ENCODE results near the gene DCP1B.

DNA sequence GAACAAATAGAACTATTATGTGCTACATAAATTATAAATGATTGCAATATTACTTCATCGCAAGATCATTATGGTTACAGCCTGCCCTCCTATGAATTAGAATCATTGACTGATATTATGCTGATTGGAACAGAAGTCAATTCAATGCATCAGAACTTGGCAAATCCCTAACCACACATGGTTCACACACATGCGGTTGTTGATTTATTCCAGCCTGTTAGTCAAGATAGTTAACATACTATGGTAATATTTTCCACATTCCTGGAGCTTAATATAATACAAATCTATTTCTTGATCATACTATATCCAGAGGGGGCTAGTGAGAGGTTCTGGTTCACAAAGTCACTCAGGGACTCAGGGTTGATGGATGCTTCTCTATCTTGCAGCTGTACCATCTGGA is 38.8 kb upstream of the DCP1B start:
- TF ChIP-seq EP300 (conservative IDR thresholded peaks at IDR 0.05; ENCODE audit: poor library complexity, severe bottlenecking) (no peak), POLR2AphosphoS5 (IDR thresholded peaks at IDR 0.05) (no peak), EZH2 (IDR thresholded peaks at IDR 0.05; ENCODE audit: borderline replicate concordance, insufficient read depth, low read length, poor library complexity, severe bottlenecking) (no peak), SMC3 (conservative IDR thresholded peaks at IDR 0.05; ENCODE audit: poor library complexity) (no peak), TAF1 (IDR thresholded peaks at IDR 0.05; ENCODE audit: low read depth) (no peak), RAD21 (conservative IDR thresholded peaks at IDR 0.05) (no peak), MXI1 (conservative IDR thresholded peaks at IDR 0.05; ENCODE audit: poor library complexity, severe bottlenecking) (no peak)
- TF ChIP-seq, protein P1, sequence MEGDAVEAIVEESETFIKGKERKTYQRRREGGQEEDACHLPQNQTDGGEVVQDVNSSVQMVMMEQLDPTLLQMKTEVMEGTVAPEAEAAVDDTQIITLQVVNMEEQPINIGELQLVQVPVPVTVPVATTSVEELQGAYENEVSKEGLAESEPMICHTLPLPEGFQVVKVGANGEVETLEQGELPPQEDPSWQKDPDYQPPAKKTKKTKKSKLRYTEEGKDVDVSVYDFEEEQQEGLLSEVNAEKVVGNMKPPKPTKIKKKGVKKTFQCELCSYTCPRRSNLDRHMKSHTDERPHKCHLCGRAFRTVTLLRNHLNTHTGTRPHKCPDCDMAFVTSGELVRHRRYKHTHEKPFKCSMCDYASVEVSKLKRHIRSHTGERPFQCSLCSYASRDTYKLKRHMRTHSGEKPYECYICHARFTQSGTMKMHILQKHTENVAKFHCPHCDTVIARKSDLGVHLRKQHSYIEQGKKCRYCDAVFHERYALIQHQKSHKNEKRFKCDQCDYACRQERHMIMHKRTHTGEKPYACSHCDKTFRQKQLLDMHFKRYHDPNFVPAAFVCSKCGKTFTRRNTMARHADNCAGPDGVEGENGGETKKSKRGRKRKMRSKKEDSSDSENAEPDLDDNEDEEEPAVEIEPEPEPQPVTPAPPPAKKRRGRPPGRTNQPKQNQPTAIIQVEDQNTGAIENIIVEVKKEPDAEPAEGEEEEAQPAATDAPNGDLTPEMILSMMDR (IDR thresholded peaks at IDR 0.05; ENCODE audit: poor library complexity, severe bottlenecking), result no peak
- TF ChIP-seq, protein P2, sequence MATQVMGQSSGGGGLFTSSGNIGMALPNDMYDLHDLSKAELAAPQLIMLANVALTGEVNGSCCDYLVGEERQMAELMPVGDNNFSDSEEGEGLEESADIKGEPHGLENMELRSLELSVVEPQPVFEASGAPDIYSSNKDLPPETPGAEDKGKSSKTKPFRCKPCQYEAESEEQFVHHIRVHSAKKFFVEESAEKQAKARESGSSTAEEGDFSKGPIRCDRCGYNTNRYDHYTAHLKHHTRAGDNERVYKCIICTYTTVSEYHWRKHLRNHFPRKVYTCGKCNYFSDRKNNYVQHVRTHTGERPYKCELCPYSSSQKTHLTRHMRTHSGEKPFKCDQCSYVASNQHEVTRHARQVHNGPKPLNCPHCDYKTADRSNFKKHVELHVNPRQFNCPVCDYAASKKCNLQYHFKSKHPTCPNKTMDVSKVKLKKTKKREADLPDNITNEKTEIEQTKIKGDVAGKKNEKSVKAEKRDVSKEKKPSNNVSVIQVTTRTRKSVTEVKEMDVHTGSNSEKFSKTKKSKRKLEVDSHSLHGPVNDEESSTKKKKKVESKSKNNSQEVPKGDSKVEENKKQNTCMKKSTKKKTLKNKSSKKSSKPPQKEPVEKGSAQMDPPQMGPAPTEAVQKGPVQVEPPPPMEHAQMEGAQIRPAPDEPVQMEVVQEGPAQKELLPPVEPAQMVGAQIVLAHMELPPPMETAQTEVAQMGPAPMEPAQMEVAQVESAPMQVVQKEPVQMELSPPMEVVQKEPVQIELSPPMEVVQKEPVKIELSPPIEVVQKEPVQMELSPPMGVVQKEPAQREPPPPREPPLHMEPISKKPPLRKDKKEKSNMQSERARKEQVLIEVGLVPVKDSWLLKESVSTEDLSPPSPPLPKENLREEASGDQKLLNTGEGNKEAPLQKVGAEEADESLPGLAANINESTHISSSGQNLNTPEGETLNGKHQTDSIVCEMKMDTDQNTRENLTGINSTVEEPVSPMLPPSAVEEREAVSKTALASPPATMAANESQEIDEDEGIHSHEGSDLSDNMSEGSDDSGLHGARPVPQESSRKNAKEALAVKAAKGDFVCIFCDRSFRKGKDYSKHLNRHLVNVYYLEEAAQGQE (IDR thresholded peaks at IDR 0.05; ENCODE audit: borderline replicate concordance), result no peak

Measured in neural cell (in vitro differentiated cells).